ENCODE data around the gene BMP8A. TPM values are rescaled to one million over a fixed set of nuclear protein-coding genes. Genes with fewer than 3 reads are reported as not detected.

BMP8A gene
- total and polyA plus RNA-seq, 2 donors from 2014 or later = 1.2 TPM; not detected in 1

DNA sequence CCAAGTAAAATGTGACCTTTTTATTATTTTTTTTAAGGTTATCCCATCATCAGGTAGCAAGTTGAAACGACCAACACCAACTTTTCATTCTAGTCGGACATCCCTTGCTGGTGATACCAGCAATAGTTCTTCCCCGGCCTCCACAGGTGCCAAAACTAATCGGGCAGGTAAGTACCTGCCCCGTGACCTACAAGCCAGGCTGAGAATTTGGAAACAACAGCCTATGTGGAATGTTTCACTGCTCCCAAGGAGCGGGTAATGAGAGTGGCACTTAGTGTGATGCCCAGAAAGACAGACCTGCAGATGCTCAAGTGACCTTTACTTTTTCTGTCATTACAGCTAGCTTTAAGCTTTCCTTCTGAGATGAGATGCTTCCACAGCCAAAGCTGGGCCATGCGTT is 6.9 kb upstream of the BMP8A start:
- DNase-seq (no peak), FAIRE-seq (no peak)
- Histone ChIP-seq H3K27ac (ENCODE audit: low read depth in 2 of 2, low read length in 2 of 2) (no peak overlapping the region), H3K36me3 (ENCODE audit: control insufficient read depth in 2 of 3, insufficient read depth in 3 of 3, low read length in 3 of 3) (peaks cover 7 to 52% (median 35%) of the 10 kb centered on the region in 3 donors), H3K4me3 (ENCODE audit: low read length in 3 of 3) (no peak overlapping the region), H3K27me3 (ENCODE audit: control insufficient read depth, insufficient read depth, low read length) (no peaks in the 10 kb centered on the region), H3K4me1 (ENCODE audit: control insufficient read depth in 2 of 3, insufficient read depth in 2 of 3, low read depth in 1 of 3, low read length in 3 of 3) (peaks cover 0 to 2% (median 0%) of the 10 kb centered on the region in 3 donors), H3K9me3 (ENCODE audit: control insufficient read depth in 2 of 3, insufficient read depth in 1 of 3, low read length in 3 of 3) (no peaks in the 10 kb centered on the region), H3K9ac (ENCODE audit: low read length in 3 of 3) (no peak overlapping the region)
- TF ChIP-seq, protein P1, sequence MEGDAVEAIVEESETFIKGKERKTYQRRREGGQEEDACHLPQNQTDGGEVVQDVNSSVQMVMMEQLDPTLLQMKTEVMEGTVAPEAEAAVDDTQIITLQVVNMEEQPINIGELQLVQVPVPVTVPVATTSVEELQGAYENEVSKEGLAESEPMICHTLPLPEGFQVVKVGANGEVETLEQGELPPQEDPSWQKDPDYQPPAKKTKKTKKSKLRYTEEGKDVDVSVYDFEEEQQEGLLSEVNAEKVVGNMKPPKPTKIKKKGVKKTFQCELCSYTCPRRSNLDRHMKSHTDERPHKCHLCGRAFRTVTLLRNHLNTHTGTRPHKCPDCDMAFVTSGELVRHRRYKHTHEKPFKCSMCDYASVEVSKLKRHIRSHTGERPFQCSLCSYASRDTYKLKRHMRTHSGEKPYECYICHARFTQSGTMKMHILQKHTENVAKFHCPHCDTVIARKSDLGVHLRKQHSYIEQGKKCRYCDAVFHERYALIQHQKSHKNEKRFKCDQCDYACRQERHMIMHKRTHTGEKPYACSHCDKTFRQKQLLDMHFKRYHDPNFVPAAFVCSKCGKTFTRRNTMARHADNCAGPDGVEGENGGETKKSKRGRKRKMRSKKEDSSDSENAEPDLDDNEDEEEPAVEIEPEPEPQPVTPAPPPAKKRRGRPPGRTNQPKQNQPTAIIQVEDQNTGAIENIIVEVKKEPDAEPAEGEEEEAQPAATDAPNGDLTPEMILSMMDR (IDR thresholded peaks at IDR 0.05; ENCODE audit: borderline replicate concordance, extremely low read depth, insufficient read depth) = no peak
- intact Hi-C loops (cut with DNase I) = no loop called here

DNA sequence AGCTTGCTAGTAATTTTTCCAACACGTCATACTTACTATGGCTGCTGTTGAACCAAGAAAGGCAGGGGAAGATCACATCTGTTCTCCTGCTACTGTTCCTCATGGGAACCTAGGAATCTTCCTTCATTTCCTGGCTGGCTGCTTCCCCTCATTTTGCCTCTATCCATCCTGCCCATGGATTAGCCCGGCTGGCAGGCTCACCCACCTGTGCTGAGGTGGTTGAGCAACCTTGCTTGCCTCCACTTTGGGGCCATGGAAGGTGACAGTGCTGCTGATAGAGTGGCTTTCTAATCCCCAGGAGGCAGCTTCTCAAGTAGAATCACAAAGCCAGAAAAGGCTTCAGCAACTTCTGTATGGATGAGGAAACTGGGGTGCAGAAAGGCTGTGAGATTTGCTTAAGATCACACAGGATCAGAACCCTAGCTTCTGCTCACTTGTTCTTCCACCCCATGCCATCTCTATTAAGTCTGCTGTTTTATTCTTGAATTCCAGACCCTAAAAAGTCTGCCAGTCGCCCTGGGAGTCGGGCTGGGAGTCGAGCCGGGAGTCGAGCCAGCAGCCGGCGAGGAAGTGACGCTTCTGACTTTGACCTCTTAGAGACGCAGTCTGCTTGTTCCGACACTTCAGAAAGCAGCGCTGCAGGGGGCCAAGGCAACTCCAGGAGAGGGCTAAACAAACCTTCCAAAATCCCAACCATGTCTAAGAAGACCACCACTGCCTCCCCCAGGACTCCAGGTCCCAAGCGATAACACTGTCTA is 6.2 kb upstream of the BMP8A start:
- peak in 1 of 5 donors; percentile 86 for DNase-seq
- Histone ChIP-seq H3K9me3 (ENCODE audit: control insufficient read depth in 2 of 3, insufficient read depth in 1 of 3, low read length in 3 of 3) (no peaks in the 10 kb centered on the region), H3K4me3 (ENCODE audit: low read length in 3 of 3) (no peak overlapping the region), H3K27me3 (ENCODE audit: control insufficient read depth, insufficient read depth, low read length) (no peaks in the 10 kb centered on the region), H3K36me3 (ENCODE audit: control insufficient read depth in 2 of 3, insufficient read depth in 3 of 3, low read length in 3 of 3) (peaks cover 2 to 45% (median 29%) of the 10 kb centered on the region in 3 donors), H3K4me1 (ENCODE audit: control insufficient read depth in 2 of 3, insufficient read depth in 2 of 3, low read depth in 1 of 3, low read length in 3 of 3) (peaks cover 0 to 2% (median 0%) of the 10 kb centered on the region in 3 donors), H3K27ac (ENCODE audit: low read depth in 2 of 2, low read length in 2 of 2) (peak overlapping the region in 1 of 2 donors; percentile 54), H3K9ac (ENCODE audit: low read length in 3 of 3) (no peak overlapping the region)
- no peak for FAIRE-seq
- intact Hi-C loops (cut with DNase I) = no loop called here
- TF ChIP-seq, protein P1 (IDR thresholded peaks at IDR 0.05; ENCODE audit: borderline replicate concordance, extremely low read depth, insufficient read depth) = no peak

DNA sequence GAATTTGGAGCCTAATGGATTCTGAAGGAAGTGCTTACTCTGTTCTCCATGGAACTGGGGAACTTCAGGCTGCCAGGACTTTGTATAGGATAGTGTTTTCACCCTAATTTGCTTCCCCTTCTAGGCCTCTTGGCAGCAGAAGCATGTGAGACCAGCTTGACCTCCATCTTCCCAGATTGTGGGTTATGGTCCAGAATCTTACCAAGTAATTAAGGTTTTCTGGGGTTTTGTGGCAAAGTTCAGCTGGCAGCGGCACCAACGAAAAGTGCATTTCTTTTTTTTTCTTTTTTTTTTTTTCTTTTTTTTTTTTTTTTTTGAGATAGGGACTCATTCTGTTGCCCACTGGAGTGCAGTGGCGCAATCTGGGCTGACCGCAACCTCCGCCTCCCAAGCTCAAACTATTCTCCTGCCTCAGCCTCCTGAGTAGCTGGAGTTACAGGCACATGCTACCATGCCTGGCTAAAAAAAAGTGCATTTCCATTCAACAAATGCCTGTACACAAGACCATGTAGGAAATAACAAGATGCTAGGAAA is 3.4 kb upstream of the BMP8A start:
- peaks cover 5% of the 10 kb centered on the region for H3K27me3 ChIP-seq (ENCODE audit: control insufficient read depth, insufficient read depth, low read length)
- DNase-seq (no peak), FAIRE-seq (no peak)
- peaks cover 2 to 26% (median 20%) of the 10 kb centered on the region in 3 donors for H3K36me3 ChIP-seq (ENCODE audit: control insufficient read depth in 2 of 3, insufficient read depth in 3 of 3, low read length in 3 of 3)
- no peak overlapping the region for H3K27ac ChIP-seq (ENCODE audit: low read depth in 2 of 2, low read length in 2 of 2)
- no peak overlapping the region for H3K4me3 ChIP-seq (ENCODE audit: low read length in 3 of 3)
- TF ChIP-seq, protein P1 (IDR thresholded peaks at IDR 0.05; ENCODE audit: borderline replicate concordance, extremely low read depth, insufficient read depth) = no peak
- H3K9ac ChIP-seq (ENCODE audit: low read length in 3 of 3) = no peak overlapping the region
- no peaks in the 10 kb centered on the region for H3K9me3 ChIP-seq (ENCODE audit: control insufficient read depth in 2 of 3, insufficient read depth in 1 of 3, low read length in 3 of 3)
- peaks cover 0 to 4% (median 0%) of the 10 kb centered on the region in 3 donors for H3K4me1 ChIP-seq (ENCODE audit: control insufficient read depth in 2 of 3, insufficient read depth in 2 of 3, low read depth in 1 of 3, low read length in 3 of 3)
- intact Hi-C loops (cut with DNase I) = no loop called here

Data from kidney (tissue), 14 donors.